Ishikawa (cell line): ENCODE results near the gene PTPN14.

ENCODE experiments used
- CEBPB ChIP-seq: IDR thresholded peaks from 2 replicates; pipeline ENCODE4 v1.6.1; 2012
- CREB1 ChIP-seq: IDR thresholded peaks from 2 replicates; pipeline ENCODE4 v1.6.1; 2012; ENCODE audit warnings: low read depth
- EGR1 ChIP-seq: IDR thresholded peaks from 2 replicates; pipeline ENCODE4 v1.6.1; 2012
- EP300 ChIP-seq: IDR thresholded peaks from 2 replicates; pipeline ENCODE4 v1.6.1; 2012; ENCODE audit warnings: borderline replicate concordance
- FOXM1 ChIP-seq: IDR thresholded peaks from 2 replicates; pipeline ENCODE4 v1.6.1; 2012; ENCODE audit warnings: low read depth, borderline replicate concordance
- MAX ChIP-seq: IDR thresholded peaks from 2 replicates; pipeline ENCODE4 v1.6.1; 2012
- NFIC ChIP-seq: IDR thresholded peaks from 2 replicates; pipeline ENCODE4 v1.6.1; 2012
- RAD21 ChIP-seq: IDR thresholded peaks from 2 replicates; pipeline ENCODE4 v1.6.1; 2012; ENCODE audit warnings: low read depth
- REST ChIP-seq: IDR thresholded peaks from 2 replicates; pipeline ENCODE4 v1.6.1; 2012; ENCODE audit warnings: low read depth, mild to moderate bottlenecking
- TAF1 ChIP-seq: IDR thresholded peaks from 2 replicates; pipeline ENCODE4 v1.6.1; 2012; ENCODE audit warnings: low read depth, mild to moderate bottlenecking
- TCF12 ChIP-seq: IDR thresholded peaks from 2 replicates; pipeline ENCODE4 v1.6.1; 2012; ENCODE audit warnings: low read depth
- TEAD4 ChIP-seq: IDR thresholded peaks from 2 replicates; pipeline ENCODE4 v1.6.1; 2012
- USF1 ChIP-seq: IDR thresholded peaks from 2 replicates; pipeline ENCODE4 v1.6.1; 2012
- YY1 ChIP-seq: IDR thresholded peaks from 2 replicates; pipeline ENCODE4 v1.6.1; 2012; ENCODE audit warnings: low read depth
- ZBTB7A ChIP-seq: IDR thresholded peaks from 2 replicates; pipeline ENCODE4 v1.6.1; 2012; ENCODE audit warnings: low read depth

Gene PTPN14

GRCh38 chr1:214454569-214455396 is 96.6 kb downstream of the PTPN14 start:
- TF ChIP-seq TAF1 = no peak
- TF ChIP-seq YY1 = no peak
- peak; percentile 25; the same call in 1 of the 2 replicates for TF ChIP-seq MAX

- TF ChIP-seq TCF12 (no peak), MAX (no peak), EGR1 (no peak), NFIC (no peak), CEBPB (no peak), YY1 (no peak), FOXM1 (no peak), USF1 (no peak), REST (no peak), RAD21 (no peak), CREB1 (no peak), TAF1 (no peak), EP300 (no peak), ZBTB7A (no peak)
Measured at GRCh38 chr1:214453109-214453722, 98.2 kb downstream of the PTPN14 start.

- TF ChIP-seq TAF1 (no peak), CREB1 (no peak), NFIC (no peak), USF1 (no peak), TEAD4 (no peak)
Measured at GRCh38 chr1:214452152-214452784, 99.1 kb downstream of the PTPN14 start.

- TF ChIP-seq YY1 = no peak
- no peak for TF ChIP-seq NFIC
- no peak for TF ChIP-seq USF1
- no peak for TF ChIP-seq REST
- no peak for TF ChIP-seq TCF12
Measured at GRCh38 chr1:214451596-214451995, 99.8 kb downstream of the PTPN14 start.

- no peak for TF ChIP-seq FOXM1
- TF ChIP-seq EGR1 = no peak
- no peak for TF ChIP-seq CEBPB
- TF ChIP-seq YY1 = no peak
- TF ChIP-seq TCF12 = no peak
- no peak for TF ChIP-seq MAX
- no peak for TF ChIP-seq REST
- TF ChIP-seq USF1 = no peak
- TF ChIP-seq EP300 = no peak
- no peak for TF ChIP-seq RAD21
- no peak for TF ChIP-seq NFIC
Measured at GRCh38 chr1:214449371-214449770, 102.0 kb downstream of the PTPN14 start.
